ENCODE measurements around the gene NAALADL1.

The NAALADL1 gene

GRCh38 chr11:65077451-65077850, 19.1 kb upstream of the NAALADL1 start:
- no peak overlapping the region for H3K4me3 ChIP-seq (replicated peaks; ENCODE audit: low read depth, low read length)
- no peak for DNase-seq (ENCODE audit: extremely low read depth, insufficient read length)
- TF ChIP-seq CTCF (IDR thresholded peaks at IDR 0.05; ENCODE audit: insufficient read depth, low read length, poor library complexity, severe bottlenecking), result no peak
- peaks cover 17% of the 10 kb centered on the region for H3K36me3 ChIP-seq (ENCODE audit: control insufficient read depth, insufficient read depth, low read length)
- no peaks in the 10 kb centered on the region for H3K27me3 ChIP-seq (replicated peaks; ENCODE audit: control insufficient read depth, insufficient read depth, low read length)

- Histone ChIP-seq H3K27me3 (replicated peaks; ENCODE audit: control insufficient read depth, insufficient read depth, low read length) (no peaks in the 10 kb centered on the region), H3K36me3 (ENCODE audit: control insufficient read depth, insufficient read depth, low read length) (peaks cover 7% of the 10 kb centered on the region), H3K4me3 (replicated peaks; ENCODE audit: low read depth, low read length) (no peak overlapping the region)
- no peak for DNase-seq (ENCODE audit: extremely low read depth, insufficient read length)
- no peak for TF ChIP-seq CTCF (IDR thresholded peaks at IDR 0.05; ENCODE audit: insufficient read depth, low read length, poor library complexity, severe bottlenecking)
Measured at GRCh38 chr11:65072631-65072966, 14.2 kb upstream of the NAALADL1 start.

- no peaks in the 10 kb centered on the region for H3K27me3 ChIP-seq (replicated peaks; ENCODE audit: control insufficient read depth, insufficient read depth, low read length)
- peaks cover 3% of the 10 kb centered on the region for H3K36me3 ChIP-seq (ENCODE audit: control insufficient read depth, insufficient read depth, low read length)
- TF ChIP-seq CTCF (IDR thresholded peaks at IDR 0.05; ENCODE audit: insufficient read depth, low read length, poor library complexity, severe bottlenecking), result no peak
- DNase-seq (ENCODE audit: extremely low read depth, insufficient read length), result no peak
- no peak overlapping the region for H3K4me3 ChIP-seq (replicated peaks; ENCODE audit: low read depth, low read length)
Measured at GRCh38 chr11:65071907-65072630, 13.7 kb upstream of the NAALADL1 start.

- no peak overlapping the region for H3K4me3 ChIP-seq (replicated peaks; ENCODE audit: low read depth, low read length)
- no peak for TF ChIP-seq CTCF (IDR thresholded peaks at IDR 0.05; ENCODE audit: insufficient read depth, low read length, poor library complexity, severe bottlenecking)
- DNase-seq (ENCODE audit: extremely low read depth, insufficient read length), result no peak
- no peaks in the 10 kb centered on the region for H3K36me3 ChIP-seq (ENCODE audit: control insufficient read depth, insufficient read depth, low read length)
- H3K27me3 ChIP-seq (replicated peaks; ENCODE audit: control insufficient read depth, insufficient read depth, low read length), result no peaks in the 10 kb centered on the region
Measured at GRCh38 chr11:65069217-65069616, 10.9 kb upstream of the NAALADL1 start.

- Histone ChIP-seq H3K27me3 (replicated peaks; ENCODE audit: control insufficient read depth, insufficient read depth, low read length) (no peaks in the 10 kb centered on the region), H3K36me3 (ENCODE audit: control insufficient read depth, insufficient read depth, low read length) (no peaks in the 10 kb centered on the region), H3K4me3 (replicated peaks; ENCODE audit: low read depth, low read length) (no peak overlapping the region)
- no peak for TF ChIP-seq CTCF (IDR thresholded peaks at IDR 0.05; ENCODE audit: insufficient read depth, low read length, poor library complexity, severe bottlenecking)
- DNase-seq (ENCODE audit: extremely low read depth, insufficient read length), result peak; percentile 60
Measured at GRCh38 chr11:65067446-65067845, 9.1 kb upstream of the NAALADL1 start.

GRCh38 chr11:65066805-65067291, 8.5 kb upstream of the NAALADL1 start:
- Histone ChIP-seq H3K27me3 (replicated peaks; ENCODE audit: control insufficient read depth, insufficient read depth, low read length) (no peaks in the 10 kb centered on the region), H3K36me3 (ENCODE audit: control insufficient read depth, insufficient read depth, low read length) (no peaks in the 10 kb centered on the region), H3K4me3 (replicated peaks; ENCODE audit: low read depth, low read length) (no peak overlapping the region)
- no peak for DNase-seq (ENCODE audit: extremely low read depth, insufficient read length)
- no peak for TF ChIP-seq CTCF (IDR thresholded peaks at IDR 0.05; ENCODE audit: insufficient read depth, low read length, poor library complexity, severe bottlenecking)
